ENCODE results near the gene AGAP1. TPM values are rescaled to one million over a fixed set of nuclear protein-coding genes. Genes with fewer than 3 reads are reported as not detected.

Gene AGAP1
- total RNA-seq, 1 donor from 2014 or later = 43.9 TPM

- DNase-seq (ENCODE audit: low spot score) = no peak
- Mint-ChIP-seq H3K27ac (ENCODE audit: unreplicated experiment) (no peak overlapping the region), H3K4me3 (ENCODE audit: unreplicated experiment) (no peak overlapping the region), H3K4me1 (ENCODE audit: unreplicated experiment) (peaks cover 51% of the 10 kb centered on the region), H3K9me3 (ENCODE audit: unreplicated experiment) (no peaks in the 10 kb centered on the region), H3K27me3 (ENCODE audit: unreplicated experiment) (peaks cover 9% of the 10 kb centered on the region), H3K36me3 (ENCODE audit: low read depth, unreplicated experiment) (peaks cover 3% of the 10 kb centered on the region)
- TF ChIP-seq CTCF (IDR thresholded peaks at IDR 0.05; ENCODE audit: unreplicated experiment) = no peak
Observed at GRCh38 chr2:235498946-235499812, 5.3 kb downstream of the AGAP1 start.

GRCh38 chr2:235500110-235500760, 6.4 kb downstream of the AGAP1 start:
- Mint-ChIP-seq H3K27me3 (ENCODE audit: unreplicated experiment) (peaks cover 9% of the 10 kb centered on the region), H3K4me1 (ENCODE audit: unreplicated experiment) (peaks cover 58% of the 10 kb centered on the region), H3K4me3 (ENCODE audit: unreplicated experiment) (no peak overlapping the region), H3K27ac (ENCODE audit: unreplicated experiment) (no peak overlapping the region), H3K36me3 (ENCODE audit: low read depth, unreplicated experiment) (peaks cover 3% of the 10 kb centered on the region), H3K9me3 (ENCODE audit: unreplicated experiment) (no peaks in the 10 kb centered on the region)
- DNase-seq (ENCODE audit: low spot score) = no peak
- no peak for TF ChIP-seq CTCF (IDR thresholded peaks at IDR 0.05; ENCODE audit: unreplicated experiment)

- H3K36me3 Mint-ChIP-seq (ENCODE audit: low read depth, unreplicated experiment) = no peaks in the 10 kb centered on the region
- peaks cover 4% of the 10 kb centered on the region for H3K27me3 Mint-ChIP-seq (ENCODE audit: unreplicated experiment)
- no peaks in the 10 kb centered on the region for H3K9me3 Mint-ChIP-seq (ENCODE audit: unreplicated experiment)
- H3K4me3 Mint-ChIP-seq (ENCODE audit: unreplicated experiment) = no peak overlapping the region
- peaks cover 55% of the 10 kb centered on the region for H3K4me1 Mint-ChIP-seq (ENCODE audit: unreplicated experiment)
- H3K27ac Mint-ChIP-seq (ENCODE audit: unreplicated experiment) = peak overlapping the region; percentile 51
- DNase-seq (ENCODE audit: low spot score) = no peak
- TF ChIP-seq CTCF (IDR thresholded peaks at IDR 0.05; ENCODE audit: unreplicated experiment) = no peak
Observed at GRCh38 chr2:235500761-235501672, 7.2 kb downstream of the AGAP1 start.

- H3K27ac Mint-ChIP-seq (ENCODE audit: unreplicated experiment) = peak overlapping the region; percentile 34
- DNase-seq (ENCODE audit: low spot score) = no peak
Observed at GRCh38 chr2:235501673-235502031, 7.8 kb downstream of the AGAP1 start.

More at GRCh38 chr2:235501673-235502031, 7.8 kb downstream of the AGAP1 start:
- no peak for TF ChIP-seq CTCF (IDR thresholded peaks at IDR 0.05; ENCODE audit: unreplicated experiment)
- Mint-ChIP-seq H3K9me3 (ENCODE audit: unreplicated experiment) (no peaks in the 10 kb centered on the region), H3K36me3 (ENCODE audit: low read depth, unreplicated experiment) (no peaks in the 10 kb centered on the region), H3K4me1 (ENCODE audit: unreplicated experiment) (peaks cover 53% of the 10 kb centered on the region), H3K4me3 (ENCODE audit: unreplicated experiment) (no peak overlapping the region), H3K27me3 (ENCODE audit: unreplicated experiment) (peaks cover 4% of the 10 kb centered on the region)
